ENCODE results near the gene SYT4. TPM values are rescaled to one million over a fixed set of nuclear protein-coding genes. Genes with fewer than 3 reads are reported as not detected.

SYT4 gene
- total RNA-seq: not detected in 2 replicates

GRCh38 chr18:43277164-43277600, at the start of gene SYT4:
Gene SYT4 (minus strand): TSS chr18:43277490. CDS start chr18:43277281, 209 bp downstream.

Other genes with a start within 250 kb of the SYT4 start
- gene RIT2, start 161.8 kb downstream of the SYT4 start, total RNA-seq: not detected in 2 replicates